HG02973 (cell line): ENCODE results near the gene SPX.

ENCODE experiments used
- ATAC-seq: cut with Tn5 transposase; IDR thresholded peaks from one replicate; pipeline ENCODE4 v1.9.1; 2021; ENCODE audit warnings: moderate library complexity; ENCODE audit not compliant: unreplicated experiment

The SPX gene

GRCh38 chr12:21538061-21538653, 12.1 kb downstream of the SPX start:
- no peak for ATAC-seq

GRCh38 chr12:21539797-21540196, 13.7 kb downstream of the SPX start:
- no peak for ATAC-seq

- no peak for ATAC-seq
Observed at GRCh38 chr12:21541773-21542172, 15.7 kb downstream of the SPX start.

- ATAC-seq, result no peak
Observed at GRCh38 chr12:21542403-21542802, 16.3 kb downstream of the SPX start.

- no peak for ATAC-seq
Observed at GRCh38 chr12:21543151-21543550, 17.1 kb downstream of the SPX start.

- no peak for ATAC-seq
Observed at GRCh38 chr12:21545557-21545956, 19.5 kb downstream of the SPX start.

GRCh38 chr12:21546716-21547115, 20.6 kb downstream of the SPX start:
- no peak for ATAC-seq

- ATAC-seq, result no peak
Observed at GRCh38 chr12:21547437-21547836, 21.3 kb downstream of the SPX start.

GRCh38 chr12:21551841-21552465, 25.9 kb downstream of the SPX start:
- ATAC-seq, result no peak

GRCh38 chr12:21552635-21553328, 26.7 kb downstream of the SPX start:
- ATAC-seq, result no peak

GRCh38 chr12:21553329-21553675, 27.2 kb downstream of the SPX start:
- ATAC-seq, result no peak

GRCh38 chr12:21558100-21558679, 32.1 kb downstream of the SPX start:
- ATAC-seq, result no peak

GRCh38 chr12:21559855-21560569, 33.9 kb downstream of the SPX start:
- no peak for ATAC-seq

- ATAC-seq, result no peak
Observed at GRCh38 chr12:21561158-21561557, 35.1 kb downstream of the SPX start.

GRCh38 chr12:21562859-21563258, 36.8 kb downstream of the SPX start:
- ATAC-seq, result no peak

GRCh38 chr12:21566223-21566906, 40.3 kb downstream of the SPX start:
- no peak for ATAC-seq

GRCh38 chr12:21566907-21567394, 40.9 kb downstream of the SPX start:
- ATAC-seq, result no peak

GRCh38 chr12:21568115-21568514, 42.0 kb downstream of the SPX start:
- ATAC-seq, result no peak

- no peak for ATAC-seq
Observed at GRCh38 chr12:21571046-21571445, 45.0 kb downstream of the SPX start.

GRCh38 chr12:21573733-21574358, 47.8 kb downstream of the SPX start:
- no peak for ATAC-seq
